NT2/D1 (cell line): ENCODE measurements around the gene DCAF11.

ENCODE experiments used
- SUZ12 ChIP-seq: IDR thresholded peaks from 2 replicates; pipeline ENCODE4 v1.6.1; 2011; ENCODE audit not compliant: insufficient read length, insufficient read depth; ENCODE audit errors: extremely low read depth
- ZNF274 ChIP-seq: IDR thresholded peaks from 2 replicates; pipeline ENCODE4 v1.6.1; 2011; ENCODE audit warnings: mild to moderate bottlenecking, low read depth, low read length

GRCh38 chr14:24126939-24127338, 12.4 kb downstream of the DCAF11 start:
- no peak for TF ChIP-seq SUZ12
- TF ChIP-seq ZNF274: no peak
